ENCODE data around the gene LRAT. TPM values are rescaled to one million over a fixed set of nuclear protein-coding genes. Genes with fewer than 3 reads are reported as not detected.

LRAT gene
- total RNA-seq, 1 donor: not detected

DNA sequence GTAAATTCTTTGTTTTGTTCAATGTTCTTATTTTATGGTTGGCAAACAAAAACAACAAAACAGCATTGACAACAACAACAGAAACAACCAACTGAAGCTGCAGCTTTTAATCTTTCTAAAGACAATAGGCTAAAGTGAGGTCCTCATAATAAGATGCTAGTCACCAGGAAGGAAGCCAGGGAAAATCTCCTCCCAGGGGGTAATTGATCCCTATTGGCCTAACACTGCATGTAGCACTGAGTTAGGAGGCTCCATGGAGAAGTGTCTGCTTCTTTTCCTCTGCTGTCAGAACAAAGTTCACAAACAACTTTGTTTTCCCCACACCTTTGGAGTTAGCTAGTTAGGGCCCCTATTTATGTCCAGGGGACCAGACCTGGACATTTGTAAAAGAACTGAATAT, 4.7 kb upstream of the LRAT start:
- H3K4me3 ChIP-seq (ENCODE audit: low read length): no peak overlapping the region
- peaks cover 11% of the 10 kb centered on the region for H3K4me1 ChIP-seq (ENCODE audit: insufficient read depth, low read length)
- no peaks in the 10 kb centered on the region for H3K9me3 ChIP-seq (ENCODE audit: low read depth, low read length)
- peaks cover 45% of the 10 kb centered on the region for H3K27me3 ChIP-seq (ENCODE audit: insufficient read depth, low read length)

DNA sequence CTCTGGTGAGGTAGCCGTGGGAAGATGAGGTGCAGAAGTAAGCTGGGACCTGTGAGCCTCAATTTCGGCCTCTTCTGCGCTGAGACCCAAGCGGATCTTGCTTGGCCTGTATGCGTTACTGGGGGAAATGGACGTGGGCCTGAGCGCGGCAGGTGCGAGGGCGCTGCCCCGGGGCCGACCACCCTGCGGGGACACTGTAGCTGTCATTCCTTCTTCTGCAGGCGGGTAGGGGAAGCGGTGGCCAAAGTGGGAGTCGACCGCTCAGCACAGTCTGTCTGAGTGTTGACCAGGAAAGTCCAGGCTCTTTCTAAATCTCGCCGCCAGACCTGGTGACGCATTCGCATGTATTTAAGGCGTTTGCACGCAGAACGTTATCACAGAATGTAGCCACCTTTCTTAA, 3.3 kb upstream of the LRAT start:
- Histone ChIP-seq H3K4me1 (ENCODE audit: insufficient read depth, low read length) (peaks cover 15% of the 10 kb centered on the region), H3K9me3 (ENCODE audit: low read depth, low read length) (no peaks in the 10 kb centered on the region), H3K27me3 (ENCODE audit: insufficient read depth, low read length) (peaks cover 54% of the 10 kb centered on the region), H3K4me3 (ENCODE audit: low read length) (no peak overlapping the region)

DNA sequence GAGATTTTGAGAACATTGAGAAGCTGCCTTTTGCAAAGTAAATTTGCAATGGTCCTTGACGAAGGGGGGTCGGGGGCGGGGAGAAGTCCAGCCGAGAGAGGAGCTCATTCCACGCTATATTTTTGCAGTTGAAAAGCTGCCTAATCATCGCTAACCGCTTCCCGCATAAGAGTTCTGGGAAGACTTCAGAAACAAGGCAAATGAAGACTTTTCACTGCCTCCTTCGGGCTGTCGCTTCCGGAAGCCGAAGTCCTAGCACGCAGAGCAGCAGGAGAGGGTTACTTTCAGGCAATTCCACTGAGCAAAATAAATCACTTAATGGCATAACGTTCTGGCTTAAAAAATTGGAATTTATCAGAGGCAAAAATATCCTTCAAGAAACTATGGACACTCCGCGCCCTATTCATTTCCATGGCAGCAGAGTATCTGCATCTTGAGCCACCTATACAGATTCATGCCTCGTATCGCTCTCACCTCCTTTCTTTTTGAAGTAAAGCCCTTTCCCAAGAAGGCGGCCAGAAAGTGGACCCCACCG, 2.6 kb upstream of the LRAT start:
- Histone ChIP-seq H3K4me1 (ENCODE audit: insufficient read depth, low read length) (peaks cover 15% of the 10 kb centered on the region), H3K4me3 (ENCODE audit: low read length) (no peak overlapping the region), H3K9me3 (ENCODE audit: low read depth, low read length) (no peaks in the 10 kb centered on the region), H3K27me3 (ENCODE audit: insufficient read depth, low read length) (peaks cover 61% of the 10 kb centered on the region)

DNA sequence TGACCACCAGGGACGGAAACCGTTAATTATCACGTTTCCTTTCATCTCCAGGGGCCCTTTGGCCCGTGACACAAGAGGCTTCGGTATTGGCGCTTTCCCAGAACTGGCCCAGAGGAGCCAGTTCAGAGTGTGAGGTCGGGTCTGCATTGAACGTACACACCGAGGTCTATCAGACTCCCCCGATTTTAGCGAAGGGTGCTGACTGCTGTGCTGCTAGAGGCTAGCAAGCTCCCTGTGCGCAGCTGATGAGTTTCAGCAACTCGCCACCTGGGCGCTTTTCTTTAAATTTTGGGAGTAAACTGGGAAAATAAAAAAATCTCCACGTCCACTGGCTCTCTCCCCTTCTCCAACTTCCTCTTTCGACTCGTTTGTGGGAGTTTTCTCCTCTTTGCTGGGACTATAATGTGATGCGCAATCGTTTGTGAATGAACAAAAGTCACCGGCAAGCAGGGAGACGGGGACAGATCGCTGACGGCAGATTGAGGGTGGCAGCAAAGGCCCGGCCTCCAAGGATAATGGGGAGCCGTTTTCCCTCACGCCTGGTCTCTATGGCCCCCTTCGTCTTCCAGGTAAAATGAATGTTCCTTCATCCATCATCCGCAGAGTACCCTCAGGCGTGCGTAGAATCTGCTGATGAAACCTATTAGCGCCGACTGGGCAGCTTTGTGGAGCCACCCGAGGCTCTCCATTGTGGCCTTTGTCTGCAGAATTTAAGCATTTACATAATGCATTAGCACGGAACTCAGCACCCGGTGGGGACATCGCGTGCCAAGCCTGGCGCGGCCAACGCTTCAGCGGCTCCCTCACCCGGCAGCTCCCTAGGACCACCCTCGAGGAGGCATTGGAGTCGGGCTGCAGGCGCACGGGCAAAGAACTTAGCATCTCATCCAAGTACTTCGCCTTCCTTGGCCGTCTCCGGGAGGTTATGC, 1.6 kb upstream of the LRAT start:
- H3K9me3 ChIP-seq (ENCODE audit: low read depth, low read length): no peaks in the 10 kb centered on the region
- no peak overlapping the region for H3K4me3 ChIP-seq (ENCODE audit: low read length)
- H3K27me3 ChIP-seq (ENCODE audit: insufficient read depth, low read length): peaks cover 69% of the 10 kb centered on the region
- H3K4me1 ChIP-seq (ENCODE audit: insufficient read depth, low read length): peaks cover 15% of the 10 kb centered on the region

DNA sequence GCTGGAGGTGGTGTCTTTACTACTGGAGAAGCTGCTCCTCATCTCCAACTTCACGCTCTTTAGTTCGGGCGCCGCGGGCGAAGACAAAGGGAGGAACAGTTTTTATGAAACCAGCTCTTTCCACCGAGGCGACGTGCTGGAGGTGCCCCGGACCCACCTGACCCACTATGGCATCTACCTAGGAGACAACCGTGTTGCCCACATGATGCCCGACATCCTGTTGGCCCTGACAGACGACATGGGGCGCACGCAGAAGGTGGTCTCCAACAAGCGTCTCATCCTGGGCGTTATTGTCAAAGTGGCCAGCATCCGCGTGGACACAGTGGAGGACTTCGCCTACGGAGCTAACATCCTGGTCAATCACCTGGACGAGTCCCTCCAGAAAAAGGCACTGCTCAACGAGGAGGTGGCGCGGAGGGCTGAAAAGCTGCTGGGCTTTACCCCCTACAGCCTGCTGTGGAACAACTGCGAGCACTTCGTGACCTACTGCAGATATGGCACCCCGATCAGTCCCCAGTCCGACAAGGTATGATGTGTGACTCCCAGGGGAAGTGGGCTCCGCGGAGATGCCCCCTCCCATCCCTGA, 634 bp downstream of the LRAT start:
- peaks cover 15% of the 10 kb centered on the region for H3K4me1 ChIP-seq (ENCODE audit: insufficient read depth, low read length)
- peaks cover 74% of the 10 kb centered on the region for H3K27me3 ChIP-seq (ENCODE audit: insufficient read depth, low read length)
- no peak overlapping the region for H3K4me3 ChIP-seq (ENCODE audit: low read length)
- H3K9me3 ChIP-seq (ENCODE audit: low read depth, low read length): no peaks in the 10 kb centered on the region

DNA sequence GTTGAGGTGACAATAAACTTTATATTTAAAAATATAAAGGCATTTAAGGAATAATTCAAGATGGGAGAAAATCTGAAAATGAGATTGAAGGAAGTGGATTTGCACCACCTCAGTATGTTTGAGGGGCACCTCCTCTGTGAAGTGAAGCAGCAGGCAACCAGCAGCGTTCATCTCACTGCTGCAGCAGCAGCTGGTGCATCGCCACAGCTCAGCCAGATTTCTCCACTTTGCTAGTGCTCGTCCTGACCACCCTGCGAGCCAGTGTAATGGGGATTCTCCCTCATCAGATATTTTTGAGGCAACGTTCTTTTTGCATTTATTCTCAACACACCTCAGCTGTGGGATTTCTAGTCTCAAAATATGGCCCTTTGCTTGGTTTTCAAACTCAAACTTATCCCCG, 13.9 kb downstream of the LRAT start:
- Histone ChIP-seq H3K9me3 (ENCODE audit: low read depth, low read length) (no peaks in the 10 kb centered on the region), H3K27me3 (ENCODE audit: insufficient read depth, low read length) (no peaks in the 10 kb centered on the region), H3K4me1 (ENCODE audit: insufficient read depth, low read length) (no peaks in the 10 kb centered on the region), H3K4me3 (ENCODE audit: low read length) (no peak overlapping the region)

DNA sequence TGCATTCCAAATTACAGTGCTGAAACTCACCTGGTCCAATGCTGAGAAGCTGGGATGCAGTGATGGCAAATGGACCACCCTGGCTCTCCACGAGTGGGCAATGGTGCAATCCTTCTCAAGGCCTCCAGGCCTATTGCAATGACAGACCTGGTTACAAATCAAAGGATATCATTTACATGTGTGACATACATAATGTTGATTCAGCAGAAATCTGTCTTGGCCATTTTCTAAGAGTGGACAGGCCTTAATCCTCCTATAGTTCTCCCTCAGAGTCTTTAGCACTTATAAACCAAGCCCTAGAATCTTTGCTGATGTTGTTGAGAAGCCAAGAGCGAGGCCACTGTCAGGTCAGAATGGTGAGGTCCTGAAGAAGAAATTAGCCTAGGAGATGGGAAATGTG, 17.1 kb downstream of the LRAT start:
- Histone ChIP-seq H3K9me3 (ENCODE audit: low read depth, low read length) (no peaks in the 10 kb centered on the region), H3K27me3 (ENCODE audit: insufficient read depth, low read length) (no peaks in the 10 kb centered on the region), H3K4me3 (ENCODE audit: low read length) (no peak overlapping the region), H3K4me1 (ENCODE audit: insufficient read depth, low read length) (no peaks in the 10 kb centered on the region)

DNA sequence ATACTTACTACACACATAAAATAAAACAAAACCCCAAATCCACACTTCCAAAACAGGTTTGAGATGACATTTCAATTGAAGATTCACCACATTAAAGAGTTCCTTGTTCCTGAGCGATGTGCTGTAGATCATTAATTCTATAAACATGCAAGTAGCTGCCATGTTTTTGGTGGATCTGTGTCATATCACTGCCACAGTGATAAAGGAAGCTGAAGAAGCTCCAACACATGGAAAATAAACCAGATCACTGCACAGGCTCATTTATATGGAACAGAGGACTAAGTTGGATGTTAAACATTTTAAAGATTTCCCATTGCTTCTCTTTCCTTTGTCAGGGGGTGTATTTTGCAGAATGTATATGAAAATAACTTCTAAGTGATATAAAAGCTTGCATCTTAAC, 34.5 kb downstream of the LRAT start:
- H3K4me1 ChIP-seq (ENCODE audit: insufficient read depth, low read length): no peaks in the 10 kb centered on the region
- no peaks in the 10 kb centered on the region for H3K9me3 ChIP-seq (ENCODE audit: low read depth, low read length)
- no peak overlapping the region for H3K4me3 ChIP-seq (ENCODE audit: low read length)
- H3K27me3 ChIP-seq (ENCODE audit: insufficient read depth, low read length): no peaks in the 10 kb centered on the region

DNA sequence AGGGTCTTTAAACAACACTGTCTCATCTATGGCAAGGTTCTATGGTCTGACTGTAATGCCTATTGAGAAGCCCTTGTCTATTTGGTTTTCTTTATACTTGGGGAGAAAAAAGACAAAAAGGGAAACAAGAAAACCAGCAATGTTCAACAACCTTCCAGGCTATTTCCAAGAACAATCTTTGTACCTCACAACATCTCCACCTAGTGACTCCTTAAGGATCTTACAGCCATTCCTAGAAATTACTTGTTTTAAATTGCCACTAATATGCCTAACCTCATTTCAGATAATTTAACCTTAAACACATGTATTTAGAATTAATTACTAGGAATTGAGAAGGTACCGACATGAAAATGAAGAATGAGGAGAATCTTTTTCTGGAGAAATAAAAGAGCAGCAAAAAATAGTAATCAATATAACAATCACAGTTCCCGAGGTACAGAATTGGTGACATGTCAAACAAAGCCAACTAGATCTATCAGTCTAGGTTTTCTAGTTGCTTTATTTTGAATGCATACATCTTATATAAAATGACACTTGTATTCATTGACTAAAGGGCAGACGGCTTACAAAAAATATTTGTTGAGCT, 35.7 kb downstream of the LRAT start:
- Histone ChIP-seq H3K4me3 (ENCODE audit: low read length) (no peak overlapping the region), H3K27me3 (ENCODE audit: insufficient read depth, low read length) (no peaks in the 10 kb centered on the region), H3K9me3 (ENCODE audit: low read depth, low read length) (no peaks in the 10 kb centered on the region), H3K4me1 (ENCODE audit: insufficient read depth, low read length) (no peaks in the 10 kb centered on the region)

DNA sequence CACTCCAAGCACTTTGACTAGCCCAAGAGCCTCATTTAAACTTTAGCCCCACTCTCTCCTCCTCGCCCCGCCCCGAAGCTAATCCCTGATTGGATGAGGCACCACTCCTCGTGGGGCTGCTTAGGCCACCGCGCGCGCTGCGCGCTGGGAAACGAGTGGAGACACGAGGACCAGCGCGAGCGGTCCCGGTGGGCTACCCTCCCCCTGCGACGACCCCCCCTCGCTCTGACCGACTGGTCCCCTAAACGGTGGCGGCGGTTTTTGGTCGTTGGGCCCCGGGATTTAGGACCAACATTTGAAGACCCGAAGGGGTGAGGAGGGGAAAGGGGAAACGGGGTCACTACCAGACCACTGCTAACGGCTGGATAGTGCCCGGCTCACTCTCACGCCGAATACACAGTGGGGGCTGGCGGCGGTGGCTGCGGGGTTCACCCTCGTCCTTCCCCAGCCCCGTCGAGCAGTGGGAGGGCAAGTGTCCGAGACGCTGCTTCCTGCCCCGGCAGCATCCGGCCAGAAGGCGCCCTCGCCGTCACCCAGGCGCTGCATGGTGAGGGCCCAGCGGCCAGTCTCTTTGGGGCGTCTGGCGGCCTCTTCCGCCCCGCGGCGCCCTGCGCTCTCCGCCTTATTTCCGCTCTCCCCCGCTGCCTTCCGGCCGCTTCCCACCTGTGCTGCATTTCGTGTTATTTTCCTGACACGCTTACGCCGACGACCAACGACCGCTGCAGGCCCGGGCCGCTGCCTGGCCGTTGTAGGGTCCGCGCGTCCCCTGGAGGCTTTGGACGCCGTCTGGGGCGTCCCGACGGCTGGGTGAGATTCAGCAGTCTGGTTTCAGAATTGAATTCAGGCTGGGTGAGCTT, 37.6 kb downstream of the LRAT start, which contains the start of gene RBM46:
Gene RBM46 (plus strand): TSS at position 147 of the 857 bp plus-strand sequence. CDS start 15,481 bp downstream, outside the sequence.
- H3K4me1 ChIP-seq (ENCODE audit: insufficient read depth, low read length): no peaks in the 10 kb centered on the region
- no peaks in the 10 kb centered on the region for H3K9me3 ChIP-seq (ENCODE audit: low read depth, low read length)
- H3K4me3 ChIP-seq (ENCODE audit: low read length): no peak within 1 kb of the TSS
- no peaks in the 10 kb centered on the region for H3K27me3 ChIP-seq (ENCODE audit: insufficient read depth, low read length)

DNA sequence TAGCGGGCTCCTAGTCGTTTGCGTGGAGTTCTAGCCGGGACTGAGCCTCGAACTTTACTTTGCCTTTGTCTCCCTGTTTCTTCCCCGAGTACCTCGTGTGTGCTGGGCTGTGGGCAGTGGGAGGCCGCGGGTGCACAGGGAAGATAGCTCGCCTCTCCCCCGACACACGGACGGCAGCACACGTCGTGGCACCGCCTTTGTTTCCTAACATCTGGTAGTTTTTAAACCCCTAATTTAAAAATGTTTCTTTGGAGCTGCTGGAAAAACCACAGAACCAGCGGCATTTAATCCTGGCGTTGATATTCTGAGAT, 38.1 kb downstream of the LRAT start:
- no peak overlapping the region for H3K4me3 ChIP-seq (ENCODE audit: low read length)
- no peaks in the 10 kb centered on the region for H3K4me1 ChIP-seq (ENCODE audit: insufficient read depth, low read length)
- no peaks in the 10 kb centered on the region for H3K27me3 ChIP-seq (ENCODE audit: insufficient read depth, low read length)
- H3K9me3 ChIP-seq (ENCODE audit: low read depth, low read length): no peaks in the 10 kb centered on the region

Other genes with a start within 250 kb of the LRAT start
- 60.6 TPM for gene PLRG1, start 193.6 kb upstream of the LRAT start, total RNA-seq
- not detected for gene FGB, start 181.0 kb upstream of the LRAT start, total RNA-seq
- gene FGA, start 153.3 kb upstream of the LRAT start, total RNA-seq: not detected
- not detected for gene FGG, start 131.3 kb upstream of the LRAT start, total RNA-seq
- not detected for gene RBM46, start 37.3 kb downstream of the LRAT start, total RNA-seq